ENCODE measurements around the gene PTPN13. TPM values are rescaled to one million over a fixed set of nuclear protein-coding genes. Genes with fewer than 3 reads are reported as not detected.

The PTPN13 gene
- total RNA-seq, 2 donors from 2014 or later, result 130 to 238 TPM

DNA sequence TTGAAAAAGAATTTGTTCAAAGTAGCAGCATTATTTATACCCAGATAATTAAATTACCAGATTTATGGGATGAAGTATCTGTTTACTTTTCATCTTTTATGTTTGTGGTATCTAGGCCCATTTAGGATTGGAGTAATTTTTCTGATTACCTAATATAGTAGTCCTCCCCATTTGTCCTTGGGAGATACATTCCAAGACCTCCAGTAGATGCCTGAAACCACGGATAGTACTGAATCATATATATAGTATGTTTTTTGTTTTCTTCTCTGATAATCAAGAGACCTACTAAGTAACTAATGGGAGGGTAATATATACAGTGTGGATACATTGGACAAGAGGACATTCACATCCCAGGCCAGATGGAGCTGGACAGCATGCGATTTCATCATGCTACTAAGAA lies 30.7 kb upstream of the PTPN13 start:
- 90 to 100% methylated on average over 1 to 2 of the region's 2 CpGs for WGBS, 2 experiments (ENCODE audit: insufficient coverage in 1 of 2, insufficient read length in 1 of 2)
- no peak overlapping the region for H3K9ac ChIP-seq (ENCODE audit: extremely low read depth, low read length, poor library complexity, severe bottlenecking)
- no peaks in the 10 kb centered on the region for H3K9me3 Mint-ChIP-seq

DNA sequence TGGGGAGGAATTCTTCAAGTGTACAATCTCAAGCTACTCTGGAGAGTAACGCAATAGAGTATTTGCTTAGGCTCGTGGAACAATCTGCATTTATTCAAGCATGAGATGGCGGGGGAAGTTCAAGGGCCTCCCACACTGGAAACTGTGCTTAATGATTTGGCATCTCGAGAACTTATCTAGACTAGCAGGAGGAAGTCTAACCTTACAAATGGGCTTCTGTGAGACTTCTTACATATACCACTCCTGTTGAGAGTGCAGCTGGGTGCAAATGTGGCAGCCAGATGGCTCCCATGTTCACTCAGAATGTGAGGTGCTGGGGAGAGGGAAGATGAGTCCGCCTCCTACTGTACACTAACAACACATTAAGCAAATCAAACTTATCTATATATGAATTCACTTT lies 29.3 kb upstream of the PTPN13 start:
- H3K4me3 ChIP-seq (ENCODE audit: low read length), result no peak overlapping the region
- Mint-ChIP-seq H3K4me1 (peaks cover 42% of the 10 kb centered on the region), H3K4me3 (no peak overlapping the region), H3K36me3 (ENCODE audit: low read depth) (no peaks in the 10 kb centered on the region), H3K9me3 (no peaks in the 10 kb centered on the region), H3K27ac (no peak overlapping the region), H3K27me3 (ENCODE audit: insufficient read depth) (peaks cover 79% of the 10 kb centered on the region)
- no peak for TF ChIP-seq CTCF (conservative IDR thresholded peaks at IDR 0.05)
- no peak overlapping the region for H3K9ac ChIP-seq (ENCODE audit: extremely low read depth, low read length, poor library complexity, severe bottlenecking)
- H3K27ac ChIP-seq (ENCODE audit: low read depth, low read length), result no peak overlapping the region
- 96 to 98% methylated on average over 4 of the region's 5 CpGs for WGBS, 2 experiments (ENCODE audit: insufficient coverage in 1 of 2, insufficient read length in 1 of 2)
- H3K27me3 ChIP-seq (ENCODE audit: control insufficient read depth, insufficient read depth, low read length, poor library complexity, severe bottlenecking), result peaks cover 85% of the 10 kb centered on the region
- DNase-seq, result no peak
- peaks cover 5% of the 10 kb centered on the region for H3K4me1 ChIP-seq (ENCODE audit: control insufficient read depth, insufficient read depth, low read length)
- H3K36me3 ChIP-seq (ENCODE audit: control insufficient read depth, insufficient read depth, low read length), result no peaks in the 10 kb centered on the region
- H3K9me3 ChIP-seq (ENCODE audit: control insufficient read depth, low read length), result no peaks in the 10 kb centered on the region

More for the DNA sequence above, 30.7 kb upstream of the PTPN13 start:
- H3K4me3 ChIP-seq (ENCODE audit: low read length), result no peak overlapping the region
- Mint-ChIP-seq H3K4me3 (no peak overlapping the region), H3K36me3 (ENCODE audit: low read depth) (no peaks in the 10 kb centered on the region), H3K27me3 (ENCODE audit: insufficient read depth) (peaks cover 76% of the 10 kb centered on the region), H3K27ac (no peak overlapping the region), H3K4me1 (peaks cover 31% of the 10 kb centered on the region)
- H3K27me3 ChIP-seq (ENCODE audit: control insufficient read depth, insufficient read depth, low read length, poor library complexity, severe bottlenecking), result peaks cover 83% of the 10 kb centered on the region
- no peaks in the 10 kb centered on the region for H3K36me3 ChIP-seq (ENCODE audit: control insufficient read depth, insufficient read depth, low read length)
- no peak for DNase-seq
- no peak overlapping the region for H3K27ac ChIP-seq (ENCODE audit: low read depth, low read length)
- peaks cover 5% of the 10 kb centered on the region for H3K4me1 ChIP-seq (ENCODE audit: control insufficient read depth, insufficient read depth, low read length)
- no peak for TF ChIP-seq CTCF (conservative IDR thresholded peaks at IDR 0.05)
- H3K9me3 ChIP-seq (ENCODE audit: control insufficient read depth, low read length), result no peaks in the 10 kb centered on the region

- Mint-ChIP-seq H3K36me3 (ENCODE audit: low read depth) (no peaks in the 10 kb centered on the region), H3K27me3 (ENCODE audit: insufficient read depth) (peaks cover 80% of the 10 kb centered on the region), H3K4me1 (peaks cover 38% of the 10 kb centered on the region), H3K4me3 (no peak overlapping the region), H3K27ac (no peak overlapping the region), H3K9me3 (no peaks in the 10 kb centered on the region)
- peaks cover 84% of the 10 kb centered on the region for H3K27me3 ChIP-seq (ENCODE audit: control insufficient read depth, insufficient read depth, low read length, poor library complexity, severe bottlenecking)
- no peak for DNase-seq
- no peak overlapping the region for H3K27ac ChIP-seq (ENCODE audit: low read depth, low read length)
- H3K9me3 ChIP-seq (ENCODE audit: control insufficient read depth, low read length), result no peaks in the 10 kb centered on the region
- WGBS, 2 experiments (ENCODE audit: insufficient coverage in 1 of 2, insufficient read length in 1 of 2), result 94 to 100% methylated on average over 2 of the region's 2 CpGs
- H3K4me3 ChIP-seq (ENCODE audit: low read length), result no peak overlapping the region
- H3K36me3 ChIP-seq (ENCODE audit: control insufficient read depth, insufficient read depth, low read length), result no peaks in the 10 kb centered on the region
- H3K9ac ChIP-seq (ENCODE audit: extremely low read depth, low read length, poor library complexity, severe bottlenecking), result no peak overlapping the region
- peaks cover 7% of the 10 kb centered on the region for H3K4me1 ChIP-seq (ENCODE audit: control insufficient read depth, insufficient read depth, low read length)
- no peak for TF ChIP-seq CTCF (conservative IDR thresholded peaks at IDR 0.05)
These were observed 28.5 kb upstream of the PTPN13 start for GRCh38 chr4:86565651-86566050.
